Tibial artery (tissue), 4 donors: Measurements from ENCODE around the gene DLK2.

Experiments
- DNase-seq, 2 donors: peaks; one replicate each; pipeline ENCODE4 v3.0.0-alpha.2; 2019
- H3K27ac ChIP-seq, 2 donors: fragments of 200-600 bp; sonication (generic) in 1 of 2; 1 replicate in 1 of 2; 2 replicates in 1 of 2; pipeline ENCODE4 v1.5.1; 2018 to 2019; ENCODE audit warnings: mild to moderate bottlenecking in 1 of 2
- H3K27me3 ChIP-seq, 2 donors: fragments of 200-600 bp; sonication (generic) in 1 of 2; one replicate each; pipeline versions ENCODE4 v1.5.1 to v1.6.0; 2016 to 2019
- H3K36me3 ChIP-seq, 3 donors: fragments of 200-600 bp; sonication (generic) in 2 of 3; one replicate each; pipeline ENCODE4 v1.5.1; 2016 to 2019; ENCODE audit warnings: mild to moderate bottlenecking in 2 of 3
- H3K4me1 ChIP-seq, 4 donors: fragments of 200-600 bp; sonication (generic) in 2 of 4; 1 replicate in 3 of 4; 2 replicates in 1 of 4; pipeline ENCODE4 v1.5.1; 2016 to 2019
- H3K4me3 ChIP-seq, 2 donors: fragments of 200-600 bp; sonication (generic) in 1 of 2; 1 replicate in 1 of 2; 2 replicates in 1 of 2; pipeline ENCODE4 v1.5.1; 2018 to 2019; ENCODE audit warnings: mild to moderate bottlenecking in 2 of 2
- H3K9me3 ChIP-seq, 3 donors: fragments of 200-600 bp; sonication (generic) in 1 of 3; one replicate each; pipeline ENCODE4 v1.5.1; 2016 to 2019
- intact Hi-C: fragments of 100-400 bp; cut with DNase I; formaldehyde crosslinking; loops from one replicate; pipeline ENCODE4 v1.15.0; 2023; ENCODE audit warnings: low total_unique reads
- TF ChIP-seq, protein P1 (sequence below), 2 experiments: fragments of 200-600 bp in 1 of 2; fragments of 450-650 bp in 1 of 2; IDR thresholded peaks; one replicate each; pipeline ENCODE4 v1.5.1; 2017 to 2019; ENCODE audit warnings: antibody characterized with exemption in 2 of 2, mild to moderate bottlenecking in 1 of 2, moderate library complexity in 1 of 2

The DLK2 gene

DNA sequence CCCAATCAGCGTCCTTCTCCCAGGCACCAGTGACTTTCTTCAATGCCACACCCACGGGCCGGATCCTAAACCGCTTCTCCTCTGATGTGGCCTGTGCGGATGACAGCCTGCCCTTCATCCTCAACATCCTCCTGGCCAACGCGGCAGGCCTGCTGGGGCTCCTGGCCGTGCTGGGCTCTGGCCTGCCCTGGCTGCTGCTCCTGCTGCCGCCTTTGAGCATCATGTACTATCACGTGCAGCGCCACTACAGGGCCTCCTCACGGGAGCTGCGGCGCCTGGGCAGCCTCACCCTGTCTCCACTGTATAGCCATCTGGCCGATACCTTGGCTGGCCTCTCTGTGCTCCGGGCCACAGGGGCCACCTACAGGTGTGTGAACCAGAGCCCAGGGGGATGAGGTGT lies 9.8 kb downstream of the DLK2 start:
- no peak for DNase-seq
- H3K36me3 ChIP-seq: peaks cover 81 to 100% (median 94%) of the 10 kb centered on the region in 3 donors
- intact Hi-C loops: no loop called here
- H3K4me3 ChIP-seq: no peak overlapping the region
- H3K27ac ChIP-seq: no peak overlapping the region
- no peaks in the 10 kb centered on the region for H3K9me3 ChIP-seq
- H3K27me3 ChIP-seq: no peaks in the 10 kb centered on the region
- H3K4me1 ChIP-seq: no peaks in the 10 kb centered on the region
- TF ChIP-seq, protein P1, sequence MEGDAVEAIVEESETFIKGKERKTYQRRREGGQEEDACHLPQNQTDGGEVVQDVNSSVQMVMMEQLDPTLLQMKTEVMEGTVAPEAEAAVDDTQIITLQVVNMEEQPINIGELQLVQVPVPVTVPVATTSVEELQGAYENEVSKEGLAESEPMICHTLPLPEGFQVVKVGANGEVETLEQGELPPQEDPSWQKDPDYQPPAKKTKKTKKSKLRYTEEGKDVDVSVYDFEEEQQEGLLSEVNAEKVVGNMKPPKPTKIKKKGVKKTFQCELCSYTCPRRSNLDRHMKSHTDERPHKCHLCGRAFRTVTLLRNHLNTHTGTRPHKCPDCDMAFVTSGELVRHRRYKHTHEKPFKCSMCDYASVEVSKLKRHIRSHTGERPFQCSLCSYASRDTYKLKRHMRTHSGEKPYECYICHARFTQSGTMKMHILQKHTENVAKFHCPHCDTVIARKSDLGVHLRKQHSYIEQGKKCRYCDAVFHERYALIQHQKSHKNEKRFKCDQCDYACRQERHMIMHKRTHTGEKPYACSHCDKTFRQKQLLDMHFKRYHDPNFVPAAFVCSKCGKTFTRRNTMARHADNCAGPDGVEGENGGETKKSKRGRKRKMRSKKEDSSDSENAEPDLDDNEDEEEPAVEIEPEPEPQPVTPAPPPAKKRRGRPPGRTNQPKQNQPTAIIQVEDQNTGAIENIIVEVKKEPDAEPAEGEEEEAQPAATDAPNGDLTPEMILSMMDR (IDR thresholded peaks at IDR 0.05): no peak

DNA sequence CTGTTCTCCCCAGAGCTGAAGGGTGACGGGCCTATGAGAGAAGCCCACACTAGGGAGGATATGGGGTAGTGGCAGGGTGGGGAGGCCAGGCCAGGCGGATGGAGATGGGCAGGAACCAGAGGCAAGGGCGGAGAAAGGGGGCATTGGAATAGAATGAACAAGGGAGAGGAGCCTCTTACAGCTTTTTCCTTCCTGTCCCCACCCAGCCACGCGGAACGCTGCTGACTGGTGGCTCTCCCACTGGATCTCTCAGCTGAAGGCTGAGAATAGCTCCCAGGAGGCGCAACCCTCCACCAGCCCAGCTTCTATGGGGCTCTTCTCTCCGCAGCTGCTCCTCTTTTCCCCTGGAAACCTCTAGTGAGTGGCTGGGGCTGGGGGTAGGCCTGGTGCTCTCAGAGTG lies 10.8 kb downstream of the DLK2 start:
- intact Hi-C loops: no loop called here
- Histone ChIP-seq H3K9me3 (no peaks in the 10 kb centered on the region), H3K36me3 (peaks cover 74 to 99% (median 92%) of the 10 kb centered on the region in 3 donors), H3K27ac (no peak overlapping the region), H3K4me1 (no peaks in the 10 kb centered on the region), H3K4me3 (no peak overlapping the region), H3K27me3 (no peaks in the 10 kb centered on the region)
- TF ChIP-seq, protein P1 (IDR thresholded peaks at IDR 0.05): no peak
- DNase-seq: no peak

DNA sequence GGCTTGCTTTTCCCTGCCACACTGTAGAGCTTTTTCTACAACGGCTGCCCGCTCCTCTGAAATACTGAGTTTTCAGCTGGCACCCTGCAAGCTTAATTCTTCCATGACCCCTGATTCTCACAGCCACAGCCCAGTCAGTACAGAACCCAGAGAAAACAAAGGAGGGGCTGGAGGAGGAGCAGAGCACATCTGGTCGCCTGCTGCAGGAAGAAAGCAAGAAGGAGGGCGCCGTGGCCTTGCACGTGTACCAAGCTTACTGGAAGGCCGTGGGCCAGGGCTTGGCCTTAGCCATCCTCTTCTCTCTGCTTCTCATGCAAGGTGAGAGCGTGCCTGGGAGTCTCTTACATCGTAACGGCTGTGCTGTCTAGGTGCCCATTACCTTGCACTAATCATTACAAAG lies 11.3 kb downstream of the DLK2 start:
- Histone ChIP-seq H3K36me3 (peaks cover 74 to 99% (median 87%) of the 10 kb centered on the region in 3 donors), H3K27me3 (no peaks in the 10 kb centered on the region), H3K9me3 (no peaks in the 10 kb centered on the region), H3K27ac (no peak overlapping the region), H3K4me3 (no peak overlapping the region), H3K4me1 (no peaks in the 10 kb centered on the region)
- intact Hi-C loops: no loop called here
- TF ChIP-seq, protein P1 (IDR thresholded peaks at IDR 0.05): no peak
- DNase-seq: no peak

DNA sequence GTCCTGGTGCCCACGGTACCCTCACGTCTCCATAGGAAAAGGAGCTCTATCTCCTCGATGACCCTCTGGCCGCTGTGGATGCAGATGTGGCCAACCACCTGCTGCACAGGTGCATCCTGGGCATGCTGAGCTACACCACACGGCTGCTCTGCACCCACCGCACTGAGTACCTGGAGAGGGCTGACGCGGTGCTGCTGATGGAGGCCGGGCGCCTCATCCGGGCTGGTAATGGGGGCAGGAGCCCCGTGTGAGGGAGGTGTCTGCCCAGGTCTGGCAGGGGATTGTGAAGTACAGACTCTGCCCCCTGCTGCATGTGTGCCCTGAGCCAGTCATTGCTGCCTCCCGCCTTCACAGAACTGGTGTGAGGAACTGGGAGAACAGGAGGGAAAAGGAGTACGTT lies 12.4 kb downstream of the DLK2 start:
- TF ChIP-seq, protein P1 (IDR thresholded peaks at IDR 0.05): no peak

DNA sequence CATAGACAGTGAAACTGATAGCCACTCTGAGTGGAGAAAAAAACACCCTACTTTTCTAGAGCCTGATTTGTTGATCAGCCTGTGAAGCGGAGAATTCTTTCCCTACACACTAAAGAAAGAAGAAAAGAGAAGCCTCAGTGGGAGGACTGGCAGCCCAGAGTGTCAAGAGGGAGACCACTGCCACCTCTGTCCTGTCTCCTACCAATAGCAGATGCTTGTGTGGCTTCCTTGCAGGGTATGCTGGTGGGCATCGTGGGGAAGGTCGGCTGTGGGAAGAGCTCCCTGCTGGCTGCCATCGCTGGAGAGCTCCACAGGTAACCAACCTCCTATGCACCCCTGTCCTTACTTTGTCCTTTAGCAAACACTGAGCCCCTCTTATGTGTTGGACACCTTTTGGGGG lies 17.6 kb downstream of the DLK2 start:
- peak overlapping the region in 1 of 2 donors; percentile 58 for H3K27ac ChIP-seq
- no peak overlapping the region for H3K4me3 ChIP-seq
- H3K36me3 ChIP-seq: peaks cover 33 to 62% (median 37%) of the 10 kb centered on the region in 3 donors
- peaks cover 0 to 24% (median 23%) of the 10 kb centered on the region in 4 donors for H3K4me1 ChIP-seq
- H3K27me3 ChIP-seq: no peaks in the 10 kb centered on the region
- no peaks in the 10 kb centered on the region for H3K9me3 ChIP-seq
- TF ChIP-seq, protein P1 (IDR thresholded peaks at IDR 0.05): no peak
- intact Hi-C loops: no loop called here
- DNase-seq: no peak

More for the DNA sequence above, 12.4 kb downstream of the DLK2 start:
- H3K27ac ChIP-seq: no peak overlapping the region
- no peaks in the 10 kb centered on the region for H3K27me3 ChIP-seq
- intact Hi-C loops: no loop called here
- no peaks in the 10 kb centered on the region for H3K9me3 ChIP-seq
- no peak overlapping the region for H3K4me3 ChIP-seq
- no peaks in the 10 kb centered on the region for H3K4me1 ChIP-seq
- H3K36me3 ChIP-seq: peaks cover 73 to 99% (median 76%) of the 10 kb centered on the region in 3 donors
- DNase-seq: no peak
